Neural cell (in vitro differentiated cells): Measurements from ENCODE around the gene RALGPS2. TPM values are rescaled to one million over a fixed set of nuclear protein-coding genes. Genes with fewer than 3 reads are reported as not detected.

Experiments used
- H2AFZ ChIP-seq: fragments of 200-600, 300-800 bp; sonication (generic), shearing (Covaris generic); 2 replicates; pipeline ENCODE4 v1.6.0; 2014; ENCODE audit warnings: low read depth, mild to moderate bottlenecking, antibody characterized with exemption, low read length, moderate library complexity
- H3F3A ChIP-seq: fragments of 200-600 bp; shearing (Covaris generic); 2 replicates; pipeline ENCODE4 v1.6.1; 2016; ENCODE audit warnings: mild to moderate bottlenecking, moderate library complexity, mixed read lengths, antibody characterized with exemption, low read length; ENCODE audit not compliant: insufficient read depth, poor library complexity, severe bottlenecking
- H3K27ac ChIP-seq: fragments of 200-600, 300-800 bp; sonication (generic), shearing (Covaris generic); 2 replicates; pipeline ENCODE4 v1.5.1; 2014; ENCODE audit warnings: mild to moderate bottlenecking, low read length, moderate library complexity
- H3K27me3 ChIP-seq: fragments of 300-800, 200-600 bp; sonication (generic), shearing (Covaris generic); 2 replicates; pipeline ENCODE4 v1.6.0; 2014; ENCODE audit warnings: mild to moderate bottlenecking, low read depth, low read length, moderate library complexity; ENCODE audit not compliant: insufficient read depth
- H3K36me3 ChIP-seq: fragments of 300-800, 200-600 bp; sonication (generic), shearing (Covaris generic); 2 replicates; pipeline ENCODE4 v1.5.1; 2014; ENCODE audit warnings: mild to moderate bottlenecking, antibody characterized with exemption, low read length, moderate library complexity; ENCODE audit not compliant: insufficient read depth
- H3K4me2 ChIP-seq: fragments of 300-800, 200-600 bp; sonication (generic), shearing (Covaris generic); 2 replicates; pipeline ENCODE4 v1.6.0; 2014; ENCODE audit warnings: mild to moderate bottlenecking, low read length
- H3K4me3 ChIP-seq: fragments of 300-800, 200-600 bp; sonication (generic), shearing (Covaris generic); 2 replicates; pipeline ENCODE4 v1.5.1; 2014; ENCODE audit warnings: mild to moderate bottlenecking, low read length, moderate library complexity
- H3K79me2 ChIP-seq: fragments of 200-600 bp; shearing (Covaris generic); replicated peaks from 2 replicates; pipeline ENCODE4 v1.6.0; 2014; ENCODE audit warnings: mild to moderate bottlenecking, low read length, moderate library complexity; ENCODE audit not compliant: insufficient read depth
- H3K9ac ChIP-seq: fragments of 300-800, 200-600 bp; sonication (generic), shearing (Covaris generic); 2 replicates; pipeline ENCODE4 v1.6.1; 2016; ENCODE audit warnings: mild to moderate bottlenecking, low read length, mixed read lengths
- H3K9me2 ChIP-seq: fragments of 200-600 bp; shearing (Covaris generic); 2 replicates; pipeline ENCODE4 v1.6.1; 2016; ENCODE audit warnings: mild to moderate bottlenecking, low read length, mixed read lengths; ENCODE audit not compliant: insufficient read depth
- H3K9me3 ChIP-seq: fragments of 200-600, 300-800 bp; sonication (generic), shearing (Covaris generic); 2 replicates; pipeline ENCODE4 v1.6.1; 2016; ENCODE audit warnings: mild to moderate bottlenecking, mixed run types, low read length, moderate library complexity, mixed read lengths
- H4K20me1 ChIP-seq: fragments of 200-600 bp; shearing (Covaris generic); 2 replicates; pipeline ENCODE4 v1.6.1; 2016; ENCODE audit warnings: mild to moderate bottlenecking, mixed run types; ENCODE audit not compliant: insufficient read depth
- CTCF ChIP-seq: fragments of 450-650 bp; IDR thresholded peaks from 2 replicates; pipeline ENCODE4 v1.5.1; 2014; ENCODE audit warnings: antibody characterized with exemption, mild to moderate bottlenecking, moderate library complexity; ENCODE audit not compliant: poor library complexity, severe bottlenecking
- EP300 ChIP-seq: fragments of 450-650 bp; conservative IDR thresholded peaks from 2 replicates; pipeline ENCODE4 v1.6.1; 2014; ENCODE audit warnings: antibody characterized with exemption, mild to moderate bottlenecking, moderate library complexity; ENCODE audit not compliant: poor library complexity, severe bottlenecking
- EZH2 ChIP-seq: fragments of 200-600, 300-800 bp; shearing (Covaris generic), sonication (generic); IDR thresholded peaks from 2 replicates; pipeline ENCODE4 v1.6.1; 2014; ENCODE audit warnings: antibody characterized with exemption, low read length, borderline replicate concordance, mild to moderate bottlenecking; ENCODE audit not compliant: insufficient read depth, poor library complexity, severe bottlenecking
- MXI1 ChIP-seq: fragments of 450-650 bp; conservative IDR thresholded peaks from 2 replicates; pipeline ENCODE4 v1.6.1; 2014; ENCODE audit warnings: antibody characterized with exemption, mild to moderate bottlenecking; ENCODE audit not compliant: poor library complexity, severe bottlenecking
- POLR2AphosphoS5 ChIP-seq: IDR thresholded peaks from 2 replicates; pipeline ENCODE4 v1.6.1; 2012
- RAD21 ChIP-seq: fragments of 450-650 bp; conservative IDR thresholded peaks from 2 replicates; pipeline ENCODE4 v1.6.1; 2014; ENCODE audit warnings: antibody characterized with exemption, mild to moderate bottlenecking, moderate library complexity
- REST ChIP-seq: IDR thresholded peaks from 2 replicates; pipeline ENCODE4 v1.6.1; 2012; ENCODE audit warnings: borderline replicate concordance
- SMC3 ChIP-seq: fragments of 450-650 bp; conservative IDR thresholded peaks from 2 replicates; pipeline ENCODE4 v1.6.1; 2014; ENCODE audit warnings: antibody characterized with exemption, mild to moderate bottlenecking, moderate library complexity; ENCODE audit not compliant: poor library complexity
- TAF1 ChIP-seq: IDR thresholded peaks from 2 replicates; pipeline ENCODE4 v1.6.1; 2012; ENCODE audit warnings: low read depth
- polyA plus RNA-seq: library from polyadenylated mRNA; depleted of rRNA; stranded (reverse); fragments of >200 nt; gene quantifications from 2 replicates; pipeline ENCODE4 v1.2.3, GENCODE V29; 2014

The RALGPS2 gene
- polyA plus RNA-seq, 1 donor from 2014 or later: 26.6 TPM

DNA sequence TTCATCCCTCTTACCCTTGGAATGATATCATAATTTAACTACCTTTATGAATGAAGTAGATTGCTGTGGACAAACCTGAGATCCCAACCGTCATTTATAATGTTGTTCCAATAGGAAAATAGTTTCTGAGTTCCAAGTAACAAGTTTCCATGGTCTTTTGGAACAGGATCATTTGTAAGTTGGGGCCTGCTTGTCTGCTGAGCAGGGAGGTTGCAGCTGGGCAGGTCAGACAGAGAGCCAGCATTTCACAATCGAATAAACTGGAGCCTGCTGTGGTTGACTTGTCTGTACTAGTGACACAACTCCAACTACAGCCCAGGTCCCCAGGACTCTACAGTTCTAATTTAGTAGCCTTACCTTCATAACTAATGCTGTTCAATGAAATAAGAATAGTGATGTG, 18.6 kb upstream of the RALGPS2 start:
- Histone ChIP-seq H3K27ac (no peak overlapping the region), H3K9ac (no peak overlapping the region)

GRCh38 chr1:178713259-178713658, 11.8 kb upstream of the RALGPS2 start:
- Histone ChIP-seq H4K20me1 (no peaks in the 10 kb centered on the region), H3K27ac (no peak overlapping the region), H3F3A (no peaks in the 10 kb centered on the region), H3K79me2 (no peaks in the 10 kb centered on the region), H2AFZ (no peak overlapping the region), H3K9ac (no peak overlapping the region), H3K9me3 (no peaks in the 10 kb centered on the region), H3K4me3 (no peak overlapping the region), H3K36me3 (no peaks in the 10 kb centered on the region), H3K27me3 (no peaks in the 10 kb centered on the region), H3K4me2 (no peak overlapping the region), H3K9me2 (no peaks in the 10 kb centered on the region)
- TF ChIP-seq POLR2AphosphoS5: no peak
- no peak for TF ChIP-seq SMC3
- no peak for TF ChIP-seq CTCF
- no peak for TF ChIP-seq REST
- TF ChIP-seq TAF1: no peak
- no peak for TF ChIP-seq RAD21
- TF ChIP-seq EP300: no peak

More for the DNA sequence above, 18.6 kb upstream of the RALGPS2 start:
- Histone ChIP-seq H3K4me3 (no peak overlapping the region), H3F3A (no peaks in the 10 kb centered on the region), H3K9me2 (no peaks in the 10 kb centered on the region), H2AFZ (no peak overlapping the region), H3K9me3 (no peaks in the 10 kb centered on the region), H4K20me1 (no peaks in the 10 kb centered on the region), H3K27me3 (no peaks in the 10 kb centered on the region), H3K79me2 (no peaks in the 10 kb centered on the region), H3K4me2 (no peak overlapping the region), H3K36me3 (no peaks in the 10 kb centered on the region)
- TF ChIP-seq MXI1: no peak
- TF ChIP-seq TAF1: no peak
- TF ChIP-seq REST: no peak
- no peak for TF ChIP-seq SMC3
- no peak for TF ChIP-seq RAD21
- no peak for TF ChIP-seq CTCF
- TF ChIP-seq POLR2AphosphoS5: no peak
- TF ChIP-seq EP300: no peak
- TF ChIP-seq EZH2: no peak
